Measurements from ENCODE around the gene PGLYRP3.
A peak's percentile ranks its signal among the peaks of the same experiment; 100 is the strongest.

The PGLYRP3 gene

GRCh38 chr1:153262462-153263157 is 50.1 kb downstream of the PGLYRP3 start:
- no peak for TF ChIP-seq CTCF (conservative IDR thresholded peaks at IDR 0.05; ENCODE audit: low read length)
- H3K4me3 ChIP-seq (ENCODE audit: low read length), result no peak overlapping the region
- DNase-seq (ENCODE audit: low read depth), result no peak

GRCh38 chr1:153262070-153262366 is 50.7 kb downstream of the PGLYRP3 start:
- DNase-seq (ENCODE audit: low read depth), result no peak
- no peak overlapping the region for H3K4me3 ChIP-seq (ENCODE audit: low read length)
- TF ChIP-seq CTCF (conservative IDR thresholded peaks at IDR 0.05; ENCODE audit: low read length), result no peak

GRCh38 chr1:153261281-153262069 is 51.3 kb downstream of the PGLYRP3 start:
- no peak for TF ChIP-seq CTCF (conservative IDR thresholded peaks at IDR 0.05; ENCODE audit: low read length)
- peak; percentile 3 for DNase-seq (ENCODE audit: low read depth)
- H3K4me3 ChIP-seq (ENCODE audit: low read length), result peak overlapping the region; percentile 33

GRCh38 chr1:153260585-153261280 is 52.0 kb downstream of the PGLYRP3 start:
- no peak for TF ChIP-seq CTCF (conservative IDR thresholded peaks at IDR 0.05; ENCODE audit: low read length)
- no peak overlapping the region for H3K4me3 ChIP-seq (ENCODE audit: low read length)
- no peak for DNase-seq (ENCODE audit: low read depth)

- no peak within 1 kb of the TSS for H3K4me3 ChIP-seq (ENCODE audit: low read length)
- TF ChIP-seq CTCF (conservative IDR thresholded peaks at IDR 0.05; ENCODE audit: low read length), result no peak
- DNase-seq (ENCODE audit: low read depth), result no peak
These were observed 53.4 kb downstream of the PGLYRP3 start, which contains the start of gene LORICRIN for GRCh38 chr1:153259387-153259786. LORICRIN (plus strand) TSS chr1:153259687; CDS start chr1:153260950, 1,263 bp downstream.

GRCh38 chr1:153253693-153254092 is 59.1 kb downstream of the PGLYRP3 start:
- TF ChIP-seq CTCF (conservative IDR thresholded peaks at IDR 0.05; ENCODE audit: low read length), result no peak
- no peak for DNase-seq (ENCODE audit: low read depth)
- H3K4me3 ChIP-seq (ENCODE audit: low read length), result no peak overlapping the region

Data from AG10803 (cell line).